GM21447 (cell line): ENCODE data around the gene BORCS5.
A peak's percentile ranks its signal among the peaks of the same experiment; 100 is the strongest.
"Not testable (repeated sequence)": the region's sequence is repeated elsewhere in the genome, so short reads cannot be mapped to it uniquely, and the experiment has no call there.

Experiments used
- ATAC-seq: cut with Tn5 transposase; IDR thresholded peaks from one replicate; pipeline ENCODE4 v1.9.1; 2021; ENCODE audit not compliant: unreplicated experiment

BORCS5 gene

GRCh38 chr12:12356896-12357718 is at the start of gene BORCS5:
Gene BORCS5 (plus strand): TSS chr12:12357078. CDS start chr12:12357452, 374 bp downstream.
- ATAC-seq: peak; percentile 87

- not testable (repeated sequence) for ATAC-seq
Observed at GRCh38 chr12:12310695-12311094, 46.2 kb upstream of the BORCS5 start.

- ATAC-seq: no peak
Observed at GRCh38 chr12:12315838-12316237, 41.0 kb upstream of the BORCS5 start.

- ATAC-seq: no peak
Observed at GRCh38 chr12:12319451-12320183, 37.3 kb upstream of the BORCS5 start.

GRCh38 chr12:12323118-12323517 is 33.8 kb upstream of the BORCS5 start:
- ATAC-seq: no peak

GRCh38 chr12:12323591-12323990 is 33.3 kb upstream of the BORCS5 start:
- no peak for ATAC-seq

- ATAC-seq: no peak
Observed at GRCh38 chr12:12326262-12326661, 30.6 kb upstream of the BORCS5 start.

- ATAC-seq: no peak
Observed at GRCh38 chr12:12327802-12328201, 29.1 kb upstream of the BORCS5 start.

- ATAC-seq: no peak
Observed at GRCh38 chr12:12331244-12331771, 25.6 kb upstream of the BORCS5 start.

GRCh38 chr12:12331896-12332295 is 25.0 kb upstream of the BORCS5 start:
- ATAC-seq: no peak

GRCh38 chr12:12333407-12334366 is 23.2 kb upstream of the BORCS5 start:
- no peak for ATAC-seq

GRCh38 chr12:12334367-12335040 is 22.4 kb upstream of the BORCS5 start:
- ATAC-seq: no peak

GRCh38 chr12:12336049-12336411 is 20.8 kb upstream of the BORCS5 start:
- ATAC-seq: no peak

GRCh38 chr12:12336511-12336910 is 20.4 kb upstream of the BORCS5 start:
- no peak for ATAC-seq

GRCh38 chr12:12338527-12339168 is 18.2 kb upstream of the BORCS5 start:
- no peak for ATAC-seq

GRCh38 chr12:12349711-12350665 is 6.9 kb upstream of the BORCS5 start, which contains the start of gene MANSC1:
Gene MANSC1 (minus strand): TSS chr12:12350242. CDS start chr12:12343314, 6,928 bp downstream.
- no peak for ATAC-seq

GRCh38 chr12:12350868-12351463 is 5.9 kb upstream of the BORCS5 start:
- ATAC-seq: no peak
